ENCODE results near the gene TGM2.
A peak's percentile ranks its signal among the peaks of the same experiment; 100 is the strongest.

Gene TGM2

GRCh38 chr20:38199501-38200390 lies 34.7 kb upstream of the TGM2 start:
- no peak for FAIRE-seq
- DNase-seq (ENCODE audit: insufficient read length, low spot score), result no peak

GRCh38 chr20:38198238-38198861 lies 33.3 kb upstream of the TGM2 start:
- DNase-seq (ENCODE audit: insufficient read length, low spot score) (no peak), FAIRE-seq (no peak)

GRCh38 chr20:38197619-38198018 lies 32.5 kb upstream of the TGM2 start:
- no peak for FAIRE-seq

GRCh38 chr20:38197217-38197616 lies 32.1 kb upstream of the TGM2 start:
- DNase-seq (ENCODE audit: insufficient read length, low spot score) (no peak), FAIRE-seq (no peak)

More at GRCh38 chr20:38197619-38198018, 32.5 kb upstream of the TGM2 start:
- no peak for DNase-seq (ENCODE audit: insufficient read length, low spot score)

GRCh38 chr20:38196592-38196991 lies 31.5 kb upstream of the TGM2 start:
- no peak for FAIRE-seq
- DNase-seq (ENCODE audit: insufficient read length, low spot score), result no peak

- DNase-seq (ENCODE audit: insufficient read length, low spot score) (no peak), FAIRE-seq (no peak)
Measured at GRCh38 chr20:38196076-38196475, 31.0 kb upstream of the TGM2 start.

GRCh38 chr20:38195521-38195920 lies 30.5 kb upstream of the TGM2 start:
- no peak for DNase-seq (ENCODE audit: insufficient read length, low spot score)
- no peak for FAIRE-seq

- DNase-seq (ENCODE audit: insufficient read length, low spot score) (no peak), FAIRE-seq (no peak)
Measured at GRCh38 chr20:38194971-38195504, 30.0 kb upstream of the TGM2 start.

- no peak for FAIRE-seq
- no peak for DNase-seq (ENCODE audit: insufficient read length, low spot score)
Measured at GRCh38 chr20:38193586-38194105, 28.6 kb upstream of the TGM2 start.

- FAIRE-seq, result no peak
- DNase-seq (ENCODE audit: insufficient read length, low spot score), result no peak
Measured at GRCh38 chr20:38192323-38192885, 27.3 kb upstream of the TGM2 start.

GRCh38 chr20:38191654-38192053 lies 26.6 kb upstream of the TGM2 start:
- DNase-seq (ENCODE audit: insufficient read length, low spot score) (no peak), FAIRE-seq (no peak)

- FAIRE-seq (no peak), DNase-seq (ENCODE audit: insufficient read length, low spot score) (no peak)
Measured at GRCh38 chr20:38190936-38191371, 25.9 kb upstream of the TGM2 start.

GRCh38 chr20:38190166-38190565 lies 25.1 kb upstream of the TGM2 start:
- DNase-seq (ENCODE audit: insufficient read length, low spot score) (no peak), FAIRE-seq (no peak)

GRCh38 chr20:38187517-38187916 lies 22.4 kb upstream of the TGM2 start:
- FAIRE-seq (no peak), DNase-seq (ENCODE audit: insufficient read length, low spot score) (no peak)

- FAIRE-seq (no peak), DNase-seq (ENCODE audit: insufficient read length, low spot score) (no peak)
Measured at GRCh38 chr20:38186788-38187221, 21.7 kb upstream of the TGM2 start.

GRCh38 chr20:38184101-38184500 lies 19.0 kb upstream of the TGM2 start:
- DNase-seq (ENCODE audit: insufficient read length, low spot score) (no peak), FAIRE-seq (no peak)

GRCh38 chr20:38181971-38182370 lies 16.9 kb upstream of the TGM2 start:
- FAIRE-seq (no peak), DNase-seq (ENCODE audit: insufficient read length, low spot score) (no peak)

GRCh38 chr20:38181207-38181801 lies 16.2 kb upstream of the TGM2 start:
- no peak for FAIRE-seq
- peak; percentile 22 for DNase-seq (ENCODE audit: insufficient read length, low spot score)

GRCh38 chr20:38180781-38181180 lies 15.7 kb upstream of the TGM2 start:
- DNase-seq (ENCODE audit: insufficient read length, low spot score) (no peak), FAIRE-seq (no peak)

- DNase-seq (ENCODE audit: insufficient read length, low spot score) (no peak), FAIRE-seq (no peak)
Measured at GRCh38 chr20:38179846-38180245, 14.8 kb upstream of the TGM2 start.

GRCh38 chr20:38178581-38178980 lies 13.5 kb upstream of the TGM2 start:
- DNase-seq (ENCODE audit: insufficient read length, low spot score) (no peak), FAIRE-seq (no peak)
